ENCODE measurements around the gene DIPK1A.

DNA sequence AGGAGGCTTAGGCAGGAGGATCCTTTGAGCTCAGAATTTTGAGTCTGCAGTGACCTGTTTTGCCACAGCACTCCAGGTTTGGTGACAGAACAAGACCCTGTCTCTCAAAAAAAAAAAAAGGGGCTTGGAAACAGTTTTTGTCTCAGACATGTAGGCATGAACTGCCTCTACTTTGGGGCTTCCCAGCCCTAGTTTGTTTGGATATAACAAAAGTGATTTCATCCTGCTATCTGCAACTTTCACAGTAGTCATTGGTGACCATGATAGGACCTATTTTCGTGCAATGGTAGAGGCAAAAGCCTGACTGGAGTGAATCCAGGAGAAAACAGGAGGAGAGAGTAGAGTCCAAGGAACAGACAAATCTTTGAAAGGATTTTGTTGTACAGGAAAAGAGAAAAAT, 156.0 kb downstream of the DIPK1A start:
- TF ChIP-seq, protein P1, sequence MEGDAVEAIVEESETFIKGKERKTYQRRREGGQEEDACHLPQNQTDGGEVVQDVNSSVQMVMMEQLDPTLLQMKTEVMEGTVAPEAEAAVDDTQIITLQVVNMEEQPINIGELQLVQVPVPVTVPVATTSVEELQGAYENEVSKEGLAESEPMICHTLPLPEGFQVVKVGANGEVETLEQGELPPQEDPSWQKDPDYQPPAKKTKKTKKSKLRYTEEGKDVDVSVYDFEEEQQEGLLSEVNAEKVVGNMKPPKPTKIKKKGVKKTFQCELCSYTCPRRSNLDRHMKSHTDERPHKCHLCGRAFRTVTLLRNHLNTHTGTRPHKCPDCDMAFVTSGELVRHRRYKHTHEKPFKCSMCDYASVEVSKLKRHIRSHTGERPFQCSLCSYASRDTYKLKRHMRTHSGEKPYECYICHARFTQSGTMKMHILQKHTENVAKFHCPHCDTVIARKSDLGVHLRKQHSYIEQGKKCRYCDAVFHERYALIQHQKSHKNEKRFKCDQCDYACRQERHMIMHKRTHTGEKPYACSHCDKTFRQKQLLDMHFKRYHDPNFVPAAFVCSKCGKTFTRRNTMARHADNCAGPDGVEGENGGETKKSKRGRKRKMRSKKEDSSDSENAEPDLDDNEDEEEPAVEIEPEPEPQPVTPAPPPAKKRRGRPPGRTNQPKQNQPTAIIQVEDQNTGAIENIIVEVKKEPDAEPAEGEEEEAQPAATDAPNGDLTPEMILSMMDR (IDR thresholded peaks at IDR 0.05; ENCODE audit: low read length), result no peak
- TF ChIP-seq EZH2 (IDR thresholded peaks at IDR 0.05; ENCODE audit: borderline replicate concordance, low read length), result no peak
